ENCODE results near the gene SON.
A peak's percentile ranks its signal among the peaks of the same experiment; 100 is the strongest.
"Not testable (repeated sequence)": the region's sequence is repeated elsewhere in the genome, so short reads cannot be mapped to it uniquely, and the experiment has no call there.

SON gene

DNA sequence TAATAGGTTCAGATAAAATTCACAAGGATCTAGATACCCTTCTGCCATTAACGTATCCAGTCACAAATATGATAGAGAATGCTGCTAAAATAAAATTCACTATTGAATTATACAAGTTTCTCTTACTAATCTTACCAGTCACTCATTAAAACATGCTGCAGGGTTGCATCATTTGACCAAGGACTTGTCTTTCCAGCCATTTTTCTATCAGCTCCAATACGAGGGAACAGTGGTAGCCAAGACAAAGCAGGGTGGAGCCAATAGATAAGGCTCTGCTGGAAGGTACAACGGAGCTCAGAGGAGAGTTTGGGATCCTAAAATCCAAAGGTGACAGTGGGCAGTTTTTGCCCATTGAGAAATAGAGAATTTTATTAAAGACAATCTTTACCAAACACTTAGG is 41.6 kb downstream of the SON start:
- no peak for DNase-seq

- DNase-seq, result no peak
Observed at GRCh38 chr21:33586927-33587326, 44.1 kb downstream of the SON start.

GRCh38 chr21:33587792-33588484 is 45.1 kb downstream of the SON start:
- DNase-seq, result peak; percentile 19

DNA sequence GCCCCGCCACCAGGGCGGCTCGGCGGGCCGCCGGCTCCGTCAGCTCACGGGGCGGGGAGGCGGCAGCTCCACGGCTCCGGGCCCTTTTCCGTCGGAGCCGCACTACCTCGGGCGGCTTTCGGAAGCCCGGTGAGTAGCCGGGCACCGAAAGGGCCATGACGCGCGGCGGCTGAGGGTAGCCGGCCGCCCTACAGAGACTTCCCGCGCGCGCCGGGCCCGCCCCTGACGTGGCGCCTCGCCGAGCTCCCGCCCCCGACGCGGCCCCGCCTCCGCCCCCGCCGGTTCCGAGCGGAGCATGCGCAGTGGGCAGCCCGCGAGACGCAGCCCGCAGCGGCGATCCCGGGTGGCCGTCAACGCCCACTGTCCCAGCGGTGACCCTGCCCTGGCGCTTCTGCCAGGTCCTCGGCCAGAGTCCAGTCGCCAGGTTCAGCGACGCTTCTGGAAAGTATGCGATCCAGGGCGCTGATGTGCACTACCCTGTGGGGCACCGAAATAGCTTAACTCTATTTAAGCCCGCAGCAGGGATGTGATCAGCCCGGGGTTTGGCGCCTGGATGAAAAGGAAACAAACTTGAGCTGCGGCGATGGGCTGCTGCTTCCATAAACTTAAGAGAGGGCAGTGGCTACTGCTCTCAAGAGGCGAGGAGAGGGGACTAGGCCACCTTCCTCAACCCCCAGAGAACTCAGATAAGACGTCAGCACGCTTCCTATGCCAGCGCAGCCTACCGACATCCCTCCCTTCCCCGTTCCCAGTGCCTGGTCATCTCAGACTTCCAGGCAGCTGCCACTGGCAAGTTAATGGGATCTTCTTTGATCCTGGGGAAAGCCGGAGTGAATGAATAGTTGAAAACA is 45.9 kb downstream of the SON start, which contains the start of gene DONSON:
TSS of gene DONSON (minus strand) at position 200 of the 851 bp plus-strand sequence. CDS start at position 157, 43 bp downstream.
- DNase-seq, result peak; percentile 86

GRCh38 chr21:33598051-33598450 is 55.2 kb downstream of the SON start:
- DNase-seq, result no peak

DNA sequence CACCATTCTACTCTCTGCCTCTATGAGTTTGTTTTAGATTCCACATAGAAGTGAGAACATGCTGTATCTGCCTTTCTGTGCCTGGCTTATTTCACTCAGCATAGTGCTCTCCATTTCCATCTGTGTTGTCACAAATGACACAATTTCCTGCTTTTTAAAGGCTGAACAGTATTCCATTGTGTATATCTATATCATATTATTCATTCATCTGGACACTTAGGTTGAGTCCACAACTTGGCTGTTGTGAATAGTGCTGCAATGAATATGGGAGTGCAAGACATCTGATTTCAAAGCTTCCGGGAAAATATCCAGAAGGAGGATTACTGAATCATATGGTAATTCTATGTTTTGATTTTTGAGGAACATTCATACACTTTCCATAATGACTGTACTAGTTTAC is 65.7 kb downstream of the SON start:
- no peak for DNase-seq

- no peak for DNase-seq
Observed at GRCh38 chr21:33611006-33611744, 68.3 kb downstream of the SON start.

DNA sequence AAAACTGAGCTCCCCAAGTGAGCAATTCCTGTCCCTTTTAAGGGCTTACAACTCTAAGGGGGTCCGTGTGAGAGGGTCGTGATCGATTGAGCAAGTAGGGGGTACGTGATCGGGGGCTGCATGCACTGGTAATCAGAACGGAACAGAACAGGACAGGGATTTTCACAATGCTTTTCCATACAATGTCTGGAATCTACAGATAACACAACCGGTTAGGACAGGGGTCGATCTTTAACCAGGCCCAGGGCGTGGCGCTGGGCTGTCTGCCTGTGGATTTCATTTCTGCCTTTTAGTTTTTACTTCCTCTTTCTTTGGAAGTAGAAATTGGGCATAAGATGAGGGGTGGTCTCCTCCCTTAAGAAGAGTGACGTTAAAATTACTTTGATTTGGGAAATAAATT is 74.7 kb downstream of the SON start:
- DNase-seq, result not testable (repeated sequence)

DNA sequence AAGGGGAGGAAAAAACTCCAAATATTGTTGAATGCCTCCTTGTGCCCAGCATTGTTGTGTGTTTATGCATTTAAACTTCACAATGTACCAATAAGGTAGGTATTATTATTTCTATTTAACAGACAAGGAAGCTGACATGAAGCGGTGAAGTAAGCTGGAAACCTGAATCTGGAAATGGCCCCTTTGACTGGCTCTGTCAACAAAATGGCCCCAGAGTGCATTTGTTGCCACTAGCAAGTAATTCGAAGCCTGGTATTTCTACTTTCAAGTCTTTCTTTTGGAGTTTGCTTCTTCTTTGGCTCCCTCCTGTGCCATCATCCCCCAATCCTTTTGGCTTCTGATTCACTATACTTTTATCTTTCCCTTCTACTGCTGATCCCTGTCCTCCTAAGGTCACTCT is 75.6 kb downstream of the SON start:
- DNase-seq, result no peak

- DNase-seq, result no peak
Observed at GRCh38 chr21:33619726-33620125, 76.9 kb downstream of the SON start.

DNA sequence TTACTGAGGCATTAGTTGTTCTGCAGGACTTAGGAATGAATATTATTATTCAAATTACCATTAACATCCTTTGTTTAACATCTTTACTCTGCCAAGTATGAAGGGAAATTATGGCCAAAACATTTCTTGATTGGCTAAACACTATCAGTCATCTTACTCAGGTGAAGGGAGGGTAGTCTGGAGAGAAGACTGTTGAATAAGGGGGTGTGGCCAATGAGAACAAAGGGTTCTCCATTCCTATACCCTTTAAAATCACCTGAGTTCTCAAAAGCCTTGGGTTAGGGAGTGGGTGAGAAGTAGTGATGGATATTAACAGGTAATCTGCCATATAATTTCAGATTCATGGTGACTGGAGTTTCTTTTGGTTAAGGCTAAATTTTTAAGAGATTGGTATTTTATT is 79.4 kb downstream of the SON start:
- DNase-seq, result no peak

DNA sequence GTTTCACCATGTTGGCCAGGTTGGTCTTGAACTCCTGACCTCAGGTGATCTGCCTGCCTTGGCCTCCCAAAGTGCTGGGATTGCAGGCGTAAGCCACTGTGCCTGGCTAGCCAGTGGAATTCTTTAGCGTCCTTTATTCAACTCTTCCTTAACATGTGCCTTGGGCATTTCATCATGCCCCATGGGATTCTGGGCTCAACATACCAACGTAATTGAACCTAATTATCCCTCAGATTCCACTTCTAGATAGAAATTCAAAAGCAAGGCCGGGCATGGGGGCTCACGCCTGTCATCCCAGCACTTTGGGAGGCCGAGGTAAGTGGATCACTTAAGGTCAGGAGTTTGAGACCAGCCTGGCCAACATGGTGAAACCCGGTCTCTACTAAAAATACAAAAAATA is 83.3 kb downstream of the SON start:
- DNase-seq, result not testable (repeated sequence)
